TTC549 (cell line): ENCODE measurements around the gene SECISBP2.
"Not testable (repeated sequence)": the region's sequence is repeated elsewhere in the genome, so short reads cannot be mapped to it uniquely, and the experiment has no call there.

Source experiments
- FAIRE-seq: peaks from 2 replicates; lab custom pipeline; 2012; peaks lifted over from hg19 to GRCh38; lab: Jason Lieb, UNC

Gene SECISBP2

GRCh38 chr9:89318123-89319014, at the start of gene SECISBP2:
TSS of gene SECISBP2 (plus strand) at chr9:89318500. CDS start at chr9:89318577, 77 bp downstream.
- FAIRE-seq = peak; percentile 92

GRCh38 chr9:89273528-89274279, 44.6 kb upstream of the SECISBP2 start:
- FAIRE-seq = no peak

GRCh38 chr9:89274838-89275237, 43.5 kb upstream of the SECISBP2 start:
- no peak for FAIRE-seq

- not testable (repeated sequence) for FAIRE-seq
Measured at GRCh38 chr9:89276040-89276439, 42.3 kb upstream of the SECISBP2 start.

- FAIRE-seq = no peak
Measured at GRCh38 chr9:89277043-89277442, 41.3 kb upstream of the SECISBP2 start.

- FAIRE-seq = no peak
Measured at GRCh38 chr9:89277454-89277853, 40.8 kb upstream of the SECISBP2 start.

GRCh38 chr9:89278551-89278950, 39.7 kb upstream of the SECISBP2 start:
- no peak for FAIRE-seq

- FAIRE-seq = peak; percentile 81
Measured at GRCh38 chr9:89278997-89279739, 39.1 kb upstream of the SECISBP2 start.

- no peak for FAIRE-seq
Measured at GRCh38 chr9:89281106-89281505, 37.2 kb upstream of the SECISBP2 start.

GRCh38 chr9:89282248-89282968, 35.9 kb upstream of the SECISBP2 start:
- FAIRE-seq = not testable (repeated sequence)

- no peak for FAIRE-seq
Measured at GRCh38 chr9:89284076-89284475, 34.2 kb upstream of the SECISBP2 start.

GRCh38 chr9:89291741-89292140, 26.6 kb upstream of the SECISBP2 start:
- no peak for FAIRE-seq

GRCh38 chr9:89293014-89293413, 25.3 kb upstream of the SECISBP2 start:
- no peak for FAIRE-seq

- no peak for FAIRE-seq
Measured at GRCh38 chr9:89295400-89295799, 22.9 kb upstream of the SECISBP2 start.

GRCh38 chr9:89301996-89302395, 16.3 kb upstream of the SECISBP2 start:
- FAIRE-seq = not testable (repeated sequence)

GRCh38 chr9:89304020-89304833, 14.1 kb upstream of the SECISBP2 start:
- FAIRE-seq = no peak

GRCh38 chr9:89304834-89305188, 13.5 kb upstream of the SECISBP2 start:
- FAIRE-seq = no peak

- no peak for FAIRE-seq
Measured at GRCh38 chr9:89305868-89306267, 12.4 kb upstream of the SECISBP2 start.

GRCh38 chr9:89309166-89309565, 9.1 kb upstream of the SECISBP2 start:
- no peak for FAIRE-seq

GRCh38 chr9:89309608-89310474, 8.5 kb upstream of the SECISBP2 start:
- FAIRE-seq = no peak
